ENCODE measurements around the gene FXYD7. TPM values are rescaled to one million over a fixed set of nuclear protein-coding genes. Genes with fewer than 3 reads are reported as not detected.
A peak's percentile ranks its signal among the peaks of the same experiment; 100 is the strongest.

The FXYD7 gene
- total and polyA plus RNA-seq, 9 of the 15 experiments (the other 6 are each of a cell fraction or from before 2014, with no cell fraction given) = 0.10 to 0.80 (median 0.31) TPM; not detected in 3

DNA sequence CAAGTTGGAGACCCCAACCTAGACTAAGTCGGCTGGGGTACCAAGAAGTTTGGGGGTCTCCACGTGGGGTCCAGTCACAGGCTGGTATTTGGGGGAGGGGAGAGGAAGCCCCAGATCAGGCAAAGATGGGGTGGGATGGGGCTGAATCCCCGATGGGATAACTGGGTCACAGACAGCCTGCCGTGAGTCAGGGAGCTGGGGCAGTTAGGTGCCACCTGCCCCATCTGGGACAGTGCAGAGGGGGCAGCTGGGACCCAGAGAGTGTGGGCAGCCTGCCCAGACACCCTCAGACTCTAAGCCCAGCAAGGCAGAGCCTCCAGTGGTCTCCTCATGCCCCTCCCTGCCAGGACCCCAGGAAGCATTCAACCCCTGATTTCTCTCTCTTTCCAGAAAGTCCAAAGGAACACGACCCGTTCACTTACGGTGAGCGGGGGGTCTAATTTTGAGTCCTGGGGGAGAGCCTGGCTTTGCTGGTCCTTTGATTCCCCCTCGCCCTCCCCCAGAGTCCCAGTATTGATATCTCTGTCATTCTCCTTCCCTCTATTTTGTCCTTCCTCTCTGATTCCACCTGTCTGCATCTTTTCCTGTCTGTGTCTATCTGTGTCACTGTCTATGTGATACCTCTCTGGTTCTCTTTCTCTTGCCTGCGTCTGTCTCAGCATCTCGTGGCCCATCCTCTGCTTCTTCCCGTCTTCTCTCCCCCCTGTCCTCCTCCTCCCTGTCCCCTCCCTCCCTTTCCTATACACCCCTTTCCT lies 2.7 kb upstream of the FXYD7 start:
- no peak for ATAC-seq
- Histone ChIP-seq H3K27ac (ENCODE audit: extremely low read depth, low read depth, low read length) (no peak overlapping the region), H4K20me1 (replicated peaks; ENCODE audit: control insufficient read depth, insufficient read depth, low read length) (peaks cover 16% of the 10 kb centered on the region), H3K9ac (ENCODE audit: insufficient read depth in 1 of 2, low read depth in 2 of 2, low read length in 2 of 2) (no peak overlapping the region; a peak in 1 of 4 replicates), H3K9me1 (ENCODE audit: control insufficient read depth, insufficient read depth, low read length) (no peaks in the 10 kb centered on the region), H3K9me3 (replicated peaks; ENCODE audit: control insufficient read depth, insufficient read depth, low read depth, low read length) (no peaks in the 10 kb centered on the region), H3K27me3 (ENCODE audit: control insufficient read depth in 2 of 2, insufficient read depth in 2 of 2, low read length in 2 of 2) (no peaks in the 10 kb centered on the region; a peak in 2 of 5 replicates), H3K4me3 (no peak overlapping the region), H3K4me1 (replicated peaks in 1 of 2; ENCODE audit: control insufficient read depth in 2 of 2, insufficient read depth in 2 of 2, low read length in 2 of 2) (peaks cover 13 to 60% of the 10 kb centered on the region in 2 experiments), H3K36me3 (ENCODE audit: control insufficient read depth, insufficient read depth, low read length) (no peaks in the 10 kb centered on the region), H3K79me2 (ENCODE audit: control insufficient read depth, insufficient read depth, low read length) (no peaks in the 10 kb centered on the region), H2AFZ (ENCODE audit: low read depth, low read length) (no peak overlapping the region), H3K4me2 (ENCODE audit: insufficient read depth, low read length) (no peak overlapping the region)
- no TSS peak for BruUV-seq (replicated peaks)
- TF ChIP-seq ZFP30 (CRISPR knock-in tag; IDR thresholded peaks at IDR 0.05; ENCODE audit: borderline replicate concordance) = no peak
- TF ChIP-seq, protein P1, sequence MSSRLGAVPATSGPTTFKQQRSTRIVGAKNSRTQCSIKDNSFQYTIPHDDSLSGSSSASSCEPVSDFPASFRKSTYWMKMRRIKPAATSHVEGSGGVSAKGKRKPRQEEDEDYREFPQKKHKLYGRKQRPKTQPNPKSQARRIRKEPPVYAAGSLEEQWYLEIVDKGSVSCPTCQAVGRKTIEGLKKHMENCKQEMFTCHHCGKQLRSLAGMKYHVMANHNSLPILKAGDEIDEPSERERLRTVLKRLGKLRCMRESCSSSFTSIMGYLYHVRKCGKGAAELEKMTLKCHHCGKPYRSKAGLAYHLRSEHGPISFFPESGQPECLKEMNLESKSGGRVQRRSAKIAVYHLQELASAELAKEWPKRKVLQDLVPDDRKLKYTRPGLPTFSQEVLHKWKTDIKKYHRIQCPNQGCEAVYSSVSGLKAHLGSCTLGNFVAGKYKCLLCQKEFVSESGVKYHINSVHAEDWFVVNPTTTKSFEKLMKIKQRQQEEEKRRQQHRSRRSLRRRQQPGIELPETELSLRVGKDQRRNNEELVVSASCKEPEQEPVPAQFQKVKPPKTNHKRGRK (tag; IDR thresholded peaks at IDR 0.05) = peak; percentile 50; the same call in 1 of the 2 replicates
- POLR2A ChIA-PET = interaction anchor here (1.0 kb wide), 1 partner anchor 13 kb away, joined by 3 read pairs; no protein-coding TSS in a partner anchor
- intact Hi-C loops (cut with micrococcal nuclease) (loop anchor here (5.0 kb wide), 1 partner anchor 127 kb away; the partner anchor contains the start of gene USF2), in situ Hi-C loops (cut with MboI) (no loop called here)
- WGBS (ENCODE audit: insufficient coverage, low coverage, missing lambda C conversion rate) = 24% methylated on average over 12 of the region's 12 CpGs
- CTCF ChIA-PET (ENCODE audit: low intra/inter-chr PET ratio) = no interaction called here
- no peak for FAIRE-seq
- no peak for DNase-seq (ENCODE audit: extremely low read depth in 1 of 4, low spot score in 3 of 4)
